Pancreas (tissue), 10 donors: ENCODE results near the gene HCFC1. TPM values are rescaled to one million over a fixed set of nuclear protein-coding genes. Genes with fewer than 3 reads are reported as not detected.

ENCODE experiments used
- ATAC-seq, 4 donors: fragments of 200-7000 bp; cut with Tn5 transposase; one replicate each; pipeline versions ENCODE4 v1.8.0 to v1.9.1; 2020; ENCODE audit warnings: mild to moderate bottlenecking in 4 of 4, moderate library complexity in 4 of 4
- DNase-seq, 6 donors: peaks; one replicate each; pipeline ENCODE4 v3.0.0-alpha.2; 2020
- FAIRE-seq: peaks from 2 replicates; lab custom pipeline; 2012; peaks lifted over from hg19 to GRCh38; lab: Jason Lieb, UNC
- H3K27ac ChIP-seq, 4 donors: fragments of 200-600 bp; sonication (generic); 1 replicate in 3 of 4; 2 replicates in 1 of 4; pipeline versions ENCODE4 v1.5.0 to v1.8.0; 2020
- H3K27me3 ChIP-seq, 4 donors: fragments of 200-600 bp; one replicate each; pipeline ENCODE4 v1.8.0; 2021
- H3K36me3 ChIP-seq, 3 donors: fragments of 200-600 bp; sonication (generic) in 1 of 3; one replicate each; pipeline versions ENCODE4 v1.5.0 to v1.8.0; 2020 to 2021
- H3K4me1 ChIP-seq, 3 donors: fragments of 200-600 bp; one replicate each; pipeline ENCODE4 v1.8.0; 2021
- H3K4me3 ChIP-seq, 4 donors: fragments of 200-600 bp; sonication (generic) in 2 of 4; one replicate each; pipeline versions ENCODE4 v1.5.0 to v1.8.0; 2020 to 2021
- H3K9me3 ChIP-seq, 4 donors: fragments of 200-600 bp; one replicate each; pipeline ENCODE4 v1.8.0; 2021
- WGBS, 2 donors: extraction: QIAGEN DNeasy Blood & Tissue Kit; methylation state at CpG; one replicate each; pipeline ENCODE4 v1.1.7; 2013; 5-methylcytosine and 5-hydroxymethylcytosine counted together
- intact Hi-C, 3 donors: fragments of 100-400 bp; cut with DNase I; formaldehyde crosslinking; loops; one replicate each; pipeline versions ENCODE4 v1.11.1 to v1.14.2; 2022
- polyA plus RNA-seq, 2 donors: library from polyadenylated mRNA; stranded (reverse); fragments of 200-250 nt; gene quantifications; one replicate each; pipeline ENCODE4 v1.2.3, GENCODE V29; 2013
- total RNA-seq, 6 donors: library from RNA; stranded (reverse); fragmentation: NEBNext Ultra II Directional in 4 of 6; extraction: Animal tissue kit (Norgen Biotek cat#: 25700) in 4 of 6; gene quantifications; one replicate each; pipeline versions ENCODE4 v1.2.1 to v1.2.4, GENCODE V29; 2021 to 2023
- TF ChIP-seq, protein P1 (sequence below), 4 donors: fragments of 200-600 bp; sonication (generic) in 3 of 4; IDR thresholded peaks; one replicate each; pipeline versions ENCODE4 v1.5.0 to v1.8.0; 2021; ENCODE audit warnings: antibody characterized with exemption in 4 of 4
- donor health status: healthy with polysubstance abuse.
- donor health status: DM: no; HTN: no; CAD: no; lungs with moderate emphysema.
- donor health status: DM: no; HTN: no; CAD: no.
- donor health status: control.
- donor health status: control.
- donor health status: Bipolar disorder and iron deficiency.
- donor health status: DM: yes; HTN: yes; CAD: no.
- donor health status: DM: no; HTN: no; CAD: no.
- donor health status: DM: no; HTN: no; CAD: no.
- donor health status: DM: yes; HTN: yes; CAD: no.

HCFC1 gene
- total and polyA plus RNA-seq, 8 donors = 10.4 to 28.4 (median 16.6) TPM

DNA sequence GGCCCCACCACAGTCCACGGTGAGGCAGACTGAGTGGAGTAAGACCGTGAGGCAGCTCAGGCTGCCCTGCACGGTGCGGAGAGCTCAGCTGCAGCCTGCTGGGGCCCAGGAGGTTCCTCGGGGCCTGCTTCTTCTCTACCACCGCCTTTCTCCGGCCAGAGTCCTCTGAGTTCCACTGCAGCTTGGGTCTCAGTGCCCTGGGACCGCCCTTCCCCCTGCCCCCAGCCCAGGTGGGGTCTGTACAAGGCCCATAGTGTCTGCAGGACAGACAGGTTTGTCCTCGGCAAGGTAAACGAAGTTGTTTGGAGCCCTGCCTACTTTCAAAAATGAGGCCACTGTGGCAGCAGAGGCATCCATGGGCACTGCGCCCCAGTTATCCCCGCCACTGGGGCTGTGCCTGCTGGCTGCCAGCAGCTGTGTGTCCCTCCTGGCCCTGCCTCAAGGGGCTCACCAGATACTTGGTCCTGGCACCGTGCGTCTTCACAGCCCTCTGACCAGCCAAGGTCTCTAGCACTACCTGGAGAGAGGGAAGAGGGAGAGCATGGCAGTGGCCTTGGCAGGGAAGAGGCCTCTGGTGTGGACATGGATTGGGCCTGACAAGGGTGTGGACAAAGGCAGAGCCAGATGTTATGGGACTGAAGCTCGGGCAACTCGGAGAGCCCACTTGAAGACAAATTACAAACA lies 44.1 kb upstream of the HCFC1 start:
- FAIRE-seq = no peak
- TF ChIP-seq, protein P1, sequence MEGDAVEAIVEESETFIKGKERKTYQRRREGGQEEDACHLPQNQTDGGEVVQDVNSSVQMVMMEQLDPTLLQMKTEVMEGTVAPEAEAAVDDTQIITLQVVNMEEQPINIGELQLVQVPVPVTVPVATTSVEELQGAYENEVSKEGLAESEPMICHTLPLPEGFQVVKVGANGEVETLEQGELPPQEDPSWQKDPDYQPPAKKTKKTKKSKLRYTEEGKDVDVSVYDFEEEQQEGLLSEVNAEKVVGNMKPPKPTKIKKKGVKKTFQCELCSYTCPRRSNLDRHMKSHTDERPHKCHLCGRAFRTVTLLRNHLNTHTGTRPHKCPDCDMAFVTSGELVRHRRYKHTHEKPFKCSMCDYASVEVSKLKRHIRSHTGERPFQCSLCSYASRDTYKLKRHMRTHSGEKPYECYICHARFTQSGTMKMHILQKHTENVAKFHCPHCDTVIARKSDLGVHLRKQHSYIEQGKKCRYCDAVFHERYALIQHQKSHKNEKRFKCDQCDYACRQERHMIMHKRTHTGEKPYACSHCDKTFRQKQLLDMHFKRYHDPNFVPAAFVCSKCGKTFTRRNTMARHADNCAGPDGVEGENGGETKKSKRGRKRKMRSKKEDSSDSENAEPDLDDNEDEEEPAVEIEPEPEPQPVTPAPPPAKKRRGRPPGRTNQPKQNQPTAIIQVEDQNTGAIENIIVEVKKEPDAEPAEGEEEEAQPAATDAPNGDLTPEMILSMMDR (IDR thresholded peaks at IDR 0.05) = no peak
- no peak overlapping the region for H3K4me3 ChIP-seq
- no peak for ATAC-seq
- no peak overlapping the region for H3K27ac ChIP-seq
- H3K27me3 ChIP-seq = peaks cover 0 to 4% (median 0%) of the 10 kb centered on the region in 4 donors
- no peaks in the 10 kb centered on the region for H3K9me3 ChIP-seq
- 71 to 80% methylated on average over 14 to 16 of the region's 16 CpGs for WGBS, 2 donors
- no peaks in the 10 kb centered on the region for H3K36me3 ChIP-seq
- peak in 1 of 6 donors; percentile 64 for DNase-seq
- H3K4me1 ChIP-seq = peaks cover 0 to 5% (median 0%) of the 10 kb centered on the region in 3 donors
- intact Hi-C loops = no loop called here

DNA sequence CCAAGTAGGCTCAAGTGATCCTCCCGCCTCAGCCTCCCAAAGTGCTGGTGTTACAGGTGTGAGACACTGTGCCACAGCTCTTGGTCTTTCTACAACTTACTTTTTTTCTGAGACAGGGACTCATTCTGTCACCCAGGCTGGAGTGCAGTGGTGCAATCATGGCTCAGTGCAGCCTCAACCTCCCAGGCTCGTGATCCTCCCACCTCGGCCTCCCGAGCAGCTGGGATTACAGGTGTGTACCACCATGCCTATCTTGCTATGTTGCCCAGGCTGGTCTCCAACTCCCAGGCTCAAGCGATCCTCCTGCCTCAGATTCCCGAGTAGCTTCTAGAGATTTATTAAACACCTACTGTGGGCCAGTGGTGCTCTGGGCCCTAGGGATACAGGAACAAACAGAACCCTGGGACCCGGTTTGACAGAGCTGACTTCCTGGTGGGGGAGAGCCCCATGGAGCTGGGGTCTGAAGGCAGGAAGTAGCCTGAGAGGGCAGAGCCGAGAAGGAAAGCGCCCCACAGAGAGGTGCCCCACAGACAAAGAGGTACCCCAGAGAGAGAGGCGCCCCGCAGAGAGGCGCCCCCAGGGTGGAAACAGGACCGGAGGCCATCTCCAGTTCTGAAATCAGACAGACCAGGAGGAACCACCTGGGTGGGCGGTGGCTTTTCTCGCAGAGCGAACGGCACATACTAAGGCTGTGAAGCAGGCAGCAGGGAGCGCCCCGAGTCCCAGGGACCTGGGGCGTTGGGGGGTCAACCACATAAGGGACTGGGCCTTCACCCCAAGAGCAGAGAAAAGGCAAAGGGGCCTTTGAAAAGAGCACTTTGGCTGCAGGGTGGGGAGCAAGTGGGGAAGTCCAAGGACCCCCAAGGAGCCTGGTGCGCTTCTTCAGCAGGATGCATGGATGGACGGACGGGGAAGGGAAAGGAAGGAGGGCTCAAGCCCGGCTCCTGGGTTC lies 43.1 kb upstream of the HCFC1 start:
- H3K4me1 ChIP-seq = peaks cover 0 to 5% (median 0%) of the 10 kb centered on the region in 3 donors
- H3K36me3 ChIP-seq = no peaks in the 10 kb centered on the region
- ATAC-seq = no peak
- TF ChIP-seq, protein P1 (IDR thresholded peaks at IDR 0.05) = no peak
- peaks cover 0 to 4% (median 0%) of the 10 kb centered on the region in 4 donors for H3K27me3 ChIP-seq
- no peak for FAIRE-seq
- WGBS, 2 donors = 80 to 88% methylated on average over 24 of the region's 24 CpGs
- intact Hi-C loops = no loop called here
- no peaks in the 10 kb centered on the region for H3K9me3 ChIP-seq
- no peak overlapping the region for H3K4me3 ChIP-seq
- DNase-seq = peak in 1 of 6 donors; percentile 70
- H3K27ac ChIP-seq = no peak overlapping the region

DNA sequence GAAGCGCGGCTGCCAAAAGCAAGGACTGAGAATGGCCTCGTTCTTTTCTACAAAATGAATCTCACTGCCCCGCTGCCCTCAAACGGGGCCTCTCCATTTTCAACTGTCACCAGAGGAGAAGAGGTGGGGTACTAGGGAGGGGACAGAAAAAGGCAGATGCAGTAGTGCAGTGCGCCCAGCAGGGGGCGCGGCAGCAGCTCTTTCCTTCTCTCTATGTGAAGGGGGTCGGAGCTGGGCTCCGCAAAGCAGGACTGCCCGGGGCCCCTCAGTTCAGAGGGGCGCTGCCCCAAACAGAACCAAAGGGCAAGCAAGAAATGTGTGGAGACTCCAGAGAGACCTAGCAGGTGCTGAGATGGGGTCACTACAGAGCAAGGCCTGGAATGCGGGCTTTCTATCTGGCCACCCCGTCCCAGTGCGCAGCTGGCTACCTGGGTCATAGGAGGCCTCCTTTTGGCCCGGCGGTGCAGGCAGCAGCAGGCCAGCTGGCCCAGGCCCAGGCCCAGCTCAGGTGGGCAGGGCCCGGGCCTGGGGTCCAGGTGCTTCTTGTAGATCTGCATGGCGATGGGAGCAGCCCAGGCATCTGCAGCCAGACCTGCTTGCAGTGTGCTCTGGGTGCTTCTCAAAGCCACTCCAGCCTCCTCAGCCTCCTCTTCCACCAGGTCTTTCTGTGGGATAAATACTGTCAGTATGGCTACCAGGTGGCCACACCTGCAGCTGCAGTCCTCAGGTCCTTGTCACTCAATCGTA lies 42.2 kb upstream of the HCFC1 start:
- intact Hi-C loops = no loop called here
- H3K36me3 ChIP-seq = no peaks in the 10 kb centered on the region
- FAIRE-seq (no peak), ATAC-seq (peak; percentile 44 to 74 (median 66)), DNase-seq (peak in 1 of 6 donors; percentile 70)
- H3K27ac ChIP-seq = peak overlapping the region in 2 of 4 donors; percentile 27 to 37
- 39 to 43% methylated on average over 20 of the region's 20 CpGs for WGBS, 2 donors
- TF ChIP-seq, protein P1 (IDR thresholded peaks at IDR 0.05) = peak; percentile 81 to 91 (median 88)
- H3K4me1 ChIP-seq = peaks cover 0 to 5% (median 0%) of the 10 kb centered on the region in 3 donors
- H3K27me3 ChIP-seq = peaks cover 0 to 4% (median 0%) of the 10 kb centered on the region in 4 donors
- no peaks in the 10 kb centered on the region for H3K9me3 ChIP-seq
- H3K4me3 ChIP-seq = no peak overlapping the region

- ATAC-seq (peak in 1 of 4 donors; percentile 8), DNase-seq (peak in 1 of 6 donors; percentile 71)
- H3K27ac ChIP-seq = peak overlapping the region in 3 of 4 donors; percentile 27 to 55 (median 37)
These were observed 41.4 kb upstream of the HCFC1 start for GRCh38 chrX:154013001-154013421.

More at GRCh38 chrX:154013001-154013421, 41.4 kb upstream of the HCFC1 start:
- intact Hi-C loops = no loop called here
- TF ChIP-seq, protein P1 (IDR thresholded peaks at IDR 0.05) = no peak
- no peaks in the 10 kb centered on the region for H3K9me3 ChIP-seq
- no peaks in the 10 kb centered on the region for H3K36me3 ChIP-seq
- H3K27me3 ChIP-seq = peaks cover 0 to 4% (median 0%) of the 10 kb centered on the region in 4 donors
- H3K4me3 ChIP-seq = no peak overlapping the region
- WGBS, 2 donors = 56 to 65% methylated on average over 17 of the region's 17 CpGs
- H3K4me1 ChIP-seq = peaks cover 0 to 5% (median 0%) of the 10 kb centered on the region in 3 donors
- no peak for FAIRE-seq
